GM19025 (cell line): ENCODE results near the gene ZNF516.
A peak's percentile ranks its signal among the peaks of the same experiment; 100 is the strongest.
"Not testable (repeated sequence)": the region's sequence is repeated elsewhere in the genome, so short reads cannot be mapped to it uniquely, and the experiment has no call there.

Experiments used
- ATAC-seq: cut with Tn5 transposase; IDR thresholded peaks from one replicate; pipeline ENCODE4 v1.9.1; 2021; ENCODE audit warnings: mild to moderate bottlenecking, low read depth, moderate library complexity; ENCODE audit not compliant: unreplicated experiment

ZNF516 gene, protein sequence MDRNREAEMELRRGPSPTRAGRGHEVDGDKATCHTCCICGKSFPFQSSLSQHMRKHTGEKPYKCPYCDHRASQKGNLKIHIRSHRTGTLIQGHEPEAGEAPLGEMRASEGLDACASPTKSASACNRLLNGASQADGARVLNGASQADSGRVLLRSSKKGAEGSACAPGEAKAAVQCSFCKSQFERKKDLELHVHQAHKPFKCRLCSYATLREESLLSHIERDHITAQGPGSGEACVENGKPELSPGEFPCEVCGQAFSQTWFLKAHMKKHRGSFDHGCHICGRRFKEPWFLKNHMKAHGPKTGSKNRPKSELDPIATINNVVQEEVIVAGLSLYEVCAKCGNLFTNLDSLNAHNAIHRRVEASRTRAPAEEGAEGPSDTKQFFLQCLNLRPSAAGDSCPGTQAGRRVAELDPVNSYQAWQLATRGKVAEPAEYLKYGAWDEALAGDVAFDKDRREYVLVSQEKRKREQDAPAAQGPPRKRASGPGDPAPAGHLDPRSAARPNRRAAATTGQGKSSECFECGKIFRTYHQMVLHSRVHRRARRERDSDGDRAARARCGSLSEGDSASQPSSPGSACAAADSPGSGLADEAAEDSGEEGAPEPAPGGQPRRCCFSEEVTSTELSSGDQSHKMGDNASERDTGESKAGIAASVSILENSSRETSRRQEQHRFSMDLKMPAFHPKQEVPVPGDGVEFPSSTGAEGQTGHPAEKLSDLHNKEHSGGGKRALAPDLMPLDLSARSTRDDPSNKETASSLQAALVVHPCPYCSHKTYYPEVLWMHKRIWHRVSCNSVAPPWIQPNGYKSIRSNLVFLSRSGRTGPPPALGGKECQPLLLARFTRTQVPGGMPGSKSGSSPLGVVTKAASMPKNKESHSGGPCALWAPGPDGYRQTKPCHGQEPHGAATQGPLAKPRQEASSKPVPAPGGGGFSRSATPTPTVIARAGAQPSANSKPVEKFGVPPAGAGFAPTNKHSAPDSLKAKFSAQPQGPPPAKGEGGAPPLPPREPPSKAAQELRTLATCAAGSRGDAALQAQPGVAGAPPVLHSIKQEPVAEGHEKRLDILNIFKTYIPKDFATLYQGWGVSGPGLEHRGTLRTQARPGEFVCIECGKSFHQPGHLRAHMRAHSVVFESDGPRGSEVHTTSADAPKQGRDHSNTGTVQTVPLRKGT

DNA sequence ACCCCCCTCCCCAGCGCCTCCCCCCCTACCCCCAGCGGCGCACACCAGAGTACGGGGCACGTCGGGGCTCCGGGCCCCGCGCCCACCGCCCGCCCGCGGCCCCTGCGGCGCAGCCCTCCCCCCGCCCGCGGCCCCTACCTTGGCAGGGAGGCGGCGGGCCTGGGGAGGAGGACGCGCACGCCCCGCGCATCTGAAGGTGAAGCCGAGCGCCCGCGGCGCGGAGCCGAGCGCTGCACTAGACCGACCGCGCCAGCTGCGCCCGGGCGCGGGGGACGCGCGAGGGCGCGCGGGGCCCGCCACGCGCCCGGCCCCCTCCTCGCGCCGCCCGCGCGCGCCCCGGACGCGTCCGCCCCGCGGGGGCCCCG, at the start of gene ZNF516:
Gene ZNF516, minus strand, starts transcription at position 237 of the 365 bp plus-strand sequence. CDS start 52,188 bp downstream, outside the sequence.
- ATAC-seq, result peak; percentile 18

DNA sequence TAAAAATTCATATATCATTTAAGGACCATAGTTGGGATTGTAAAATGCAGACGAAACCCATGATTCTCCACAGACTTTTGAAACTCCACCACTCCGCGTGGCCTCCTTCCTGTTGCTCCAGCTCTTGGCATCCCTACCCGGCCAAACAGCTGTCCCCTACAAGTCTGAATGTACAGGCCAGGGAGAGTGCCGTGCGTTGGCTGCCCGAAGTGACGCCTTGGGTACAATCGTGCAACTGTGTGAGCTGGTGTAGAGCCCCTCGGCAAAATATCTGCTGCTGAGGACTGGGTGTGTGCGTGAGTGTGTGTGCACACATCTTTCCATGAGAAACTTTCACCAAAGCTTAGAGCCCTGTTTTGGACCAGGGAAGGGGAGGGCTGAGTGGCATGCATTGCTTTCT, 43.8 kb upstream of the ZNF516 start:
- ATAC-seq, result no peak

DNA sequence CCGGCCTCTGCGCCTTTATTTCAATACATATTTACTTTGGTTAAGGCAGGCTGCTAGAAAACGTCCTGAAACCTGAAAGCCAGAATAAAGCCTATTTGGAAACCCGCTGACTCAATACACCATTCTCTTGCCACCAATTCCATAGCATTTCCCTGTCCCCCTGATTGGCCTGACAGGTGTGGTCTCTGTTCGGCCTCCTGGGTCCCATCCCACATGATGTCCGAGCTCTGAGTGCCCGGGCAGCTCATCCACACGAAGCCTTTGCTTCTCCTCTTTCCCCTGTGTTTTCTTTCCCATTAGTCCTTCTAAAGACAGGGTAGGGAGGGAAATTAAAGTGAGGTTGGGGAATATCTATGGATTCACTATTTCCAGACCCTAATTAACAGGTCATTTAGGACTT, 42.6 kb upstream of the ZNF516 start:
- no peak for ATAC-seq

DNA sequence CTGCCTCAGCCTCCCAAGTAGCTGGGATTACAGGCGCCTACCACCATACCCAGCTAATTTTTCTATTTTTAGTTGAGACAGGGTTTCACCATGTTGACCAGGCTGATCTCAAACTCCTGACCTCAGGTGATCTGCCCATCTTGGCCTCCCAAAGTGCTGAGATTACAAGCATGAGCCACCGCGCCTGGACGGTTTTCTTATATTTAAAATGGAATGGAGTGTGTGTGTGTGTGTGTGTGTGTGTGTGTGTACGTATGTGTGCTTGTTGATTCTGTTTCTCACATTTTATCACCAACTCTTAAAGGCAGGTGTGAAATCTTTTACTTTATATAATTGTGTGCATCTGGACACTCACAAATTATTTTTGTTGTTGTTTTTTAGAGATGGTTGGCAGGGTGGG, 41.6 kb upstream of the ZNF516 start:
- ATAC-seq, result not testable (repeated sequence)

DNA sequence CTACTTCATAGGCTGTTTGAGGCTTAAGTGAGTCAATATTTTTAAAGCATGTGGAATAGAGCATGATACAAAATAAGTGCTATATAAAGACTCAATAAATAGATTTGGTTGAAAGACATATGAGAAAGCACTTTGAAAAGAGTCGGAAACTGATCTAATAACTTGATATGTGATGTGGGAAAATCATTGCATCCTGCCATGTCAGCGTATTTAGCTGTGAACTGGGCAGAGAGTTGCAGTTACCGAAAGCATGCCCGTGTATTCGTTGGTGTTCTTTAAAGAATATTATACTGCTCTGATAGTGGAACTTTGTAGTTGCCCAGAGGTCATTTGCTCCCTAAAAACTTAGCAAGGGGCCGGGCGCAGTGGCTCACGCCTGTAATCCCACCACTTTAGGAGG, 37.8 kb upstream of the ZNF516 start:
- no peak for ATAC-seq

DNA sequence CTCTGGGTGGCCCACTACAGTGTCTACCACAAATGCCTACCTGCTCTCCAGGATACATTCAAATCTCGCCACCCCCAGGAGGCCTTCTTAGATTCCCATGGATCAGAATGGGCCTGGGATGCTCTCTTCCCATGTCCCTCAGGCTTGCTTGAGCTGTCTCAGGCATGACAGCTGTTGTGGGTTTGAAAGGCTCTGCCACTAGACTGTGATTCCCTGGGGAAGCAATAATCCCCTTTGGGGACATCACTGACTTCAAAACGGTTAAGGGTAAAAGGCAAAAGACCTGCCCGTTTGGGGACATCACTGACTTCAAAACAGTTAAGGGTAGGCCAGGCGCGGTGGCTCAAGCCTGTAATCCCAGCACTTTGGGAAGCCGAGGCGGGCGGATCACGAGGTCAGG, 35.8 kb upstream of the ZNF516 start:
- no peak for ATAC-seq

DNA sequence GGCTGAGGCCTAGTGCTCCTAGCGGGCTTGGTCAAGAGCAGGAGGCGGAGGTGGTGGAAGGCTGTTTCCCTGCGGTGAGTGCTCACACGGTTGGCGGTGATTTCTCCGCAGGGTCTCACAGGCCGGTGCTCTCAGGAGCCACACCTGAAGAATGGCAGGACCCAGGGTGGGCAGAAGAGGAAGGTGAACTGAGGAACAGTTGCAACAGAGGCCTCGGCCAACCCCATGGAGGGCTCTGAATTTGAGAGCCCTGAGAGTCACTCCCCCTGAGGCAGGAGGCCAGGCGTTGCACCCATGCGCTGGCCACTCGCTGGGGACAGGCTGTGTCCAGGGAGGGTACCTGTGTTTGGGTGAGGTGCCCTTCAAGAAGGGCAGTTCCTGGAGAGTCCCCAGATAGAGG, 35.3 kb upstream of the ZNF516 start:
- no peak for ATAC-seq

DNA sequence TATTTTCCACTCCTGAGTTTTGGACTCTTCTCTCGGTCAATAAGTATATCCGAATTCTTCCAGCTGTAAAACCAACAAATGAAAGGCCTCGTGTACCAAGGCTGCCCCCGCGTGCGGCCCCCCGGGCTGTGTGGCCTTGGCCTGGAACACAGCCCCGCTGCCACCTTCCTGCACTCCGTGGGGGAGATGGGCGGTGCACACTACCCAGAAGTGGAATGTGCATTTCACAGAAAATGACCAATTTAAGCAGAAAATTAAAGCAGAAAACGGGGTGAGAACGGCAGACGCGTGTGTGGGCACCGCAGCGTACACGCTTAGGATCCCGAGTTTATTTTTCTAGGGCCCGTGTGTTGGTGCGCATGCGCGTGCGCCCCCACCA, 34.4 kb upstream of the ZNF516 start:
- no peak for ATAC-seq

DNA sequence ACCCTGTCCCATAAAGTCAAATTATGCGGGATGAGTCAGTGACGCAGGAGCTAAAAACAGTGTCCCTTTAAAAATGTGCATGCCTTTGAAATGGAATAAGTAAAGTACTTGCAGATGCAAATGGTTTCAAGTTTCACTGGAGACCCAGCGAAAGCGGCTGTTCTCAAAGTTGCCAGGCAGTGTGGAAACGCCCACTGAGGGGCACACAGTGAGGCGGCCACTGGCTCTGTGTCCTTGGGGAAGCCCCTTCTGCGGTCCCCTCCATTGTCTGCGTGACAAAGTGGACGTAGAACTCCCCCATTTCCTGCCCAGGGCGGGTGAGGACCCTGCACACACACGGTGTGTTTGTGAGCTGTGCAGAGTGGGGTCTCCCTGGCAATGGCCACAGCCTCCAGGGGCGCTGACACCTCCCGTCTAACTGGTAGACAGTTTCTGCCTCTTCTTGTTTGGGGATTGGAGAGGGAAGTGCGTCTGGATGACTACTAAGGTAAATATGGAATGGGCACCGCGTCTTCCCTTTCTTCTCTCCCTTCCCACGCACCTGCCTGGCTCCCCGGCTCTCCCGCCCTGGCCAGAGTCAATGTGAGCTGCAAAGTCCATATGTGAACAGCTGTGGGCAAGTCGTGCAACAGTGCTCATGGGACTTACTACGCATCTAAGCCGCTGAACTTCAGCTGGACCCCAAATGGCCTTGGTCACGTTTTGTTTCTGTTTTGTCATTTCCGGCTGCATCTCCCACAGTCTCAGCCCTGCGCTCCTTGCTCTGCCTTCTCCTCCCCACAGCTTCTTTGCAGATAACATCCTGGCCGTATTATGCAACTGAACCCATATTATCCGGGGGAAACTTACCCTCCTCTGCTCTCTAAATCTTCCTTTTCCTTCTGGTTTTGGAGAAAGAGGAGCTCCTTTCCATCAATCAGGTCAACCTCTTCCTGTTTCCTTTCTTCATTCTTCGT, 33.7 kb upstream of the ZNF516 start:
- peak; percentile 48 for ATAC-seq

DNA sequence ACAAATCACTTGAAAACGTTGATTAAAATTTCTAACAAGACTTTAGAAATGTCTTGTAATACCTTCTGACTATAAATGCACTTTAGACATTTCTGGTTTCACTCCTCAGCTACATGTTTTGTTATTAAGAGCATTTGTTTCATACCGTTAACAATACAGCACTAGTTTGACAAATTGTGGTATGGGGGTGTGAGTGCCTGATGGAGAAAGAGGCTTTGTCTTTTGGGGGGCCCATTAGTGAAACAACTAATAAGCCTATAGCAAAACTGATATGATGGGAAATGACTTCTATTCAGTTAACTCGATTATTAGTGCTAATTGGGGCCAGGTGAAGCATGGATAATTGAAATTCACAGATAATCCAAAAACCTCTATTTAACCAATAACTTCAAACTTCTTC, 30.9 kb upstream of the ZNF516 start:
- ATAC-seq, result no peak

DNA sequence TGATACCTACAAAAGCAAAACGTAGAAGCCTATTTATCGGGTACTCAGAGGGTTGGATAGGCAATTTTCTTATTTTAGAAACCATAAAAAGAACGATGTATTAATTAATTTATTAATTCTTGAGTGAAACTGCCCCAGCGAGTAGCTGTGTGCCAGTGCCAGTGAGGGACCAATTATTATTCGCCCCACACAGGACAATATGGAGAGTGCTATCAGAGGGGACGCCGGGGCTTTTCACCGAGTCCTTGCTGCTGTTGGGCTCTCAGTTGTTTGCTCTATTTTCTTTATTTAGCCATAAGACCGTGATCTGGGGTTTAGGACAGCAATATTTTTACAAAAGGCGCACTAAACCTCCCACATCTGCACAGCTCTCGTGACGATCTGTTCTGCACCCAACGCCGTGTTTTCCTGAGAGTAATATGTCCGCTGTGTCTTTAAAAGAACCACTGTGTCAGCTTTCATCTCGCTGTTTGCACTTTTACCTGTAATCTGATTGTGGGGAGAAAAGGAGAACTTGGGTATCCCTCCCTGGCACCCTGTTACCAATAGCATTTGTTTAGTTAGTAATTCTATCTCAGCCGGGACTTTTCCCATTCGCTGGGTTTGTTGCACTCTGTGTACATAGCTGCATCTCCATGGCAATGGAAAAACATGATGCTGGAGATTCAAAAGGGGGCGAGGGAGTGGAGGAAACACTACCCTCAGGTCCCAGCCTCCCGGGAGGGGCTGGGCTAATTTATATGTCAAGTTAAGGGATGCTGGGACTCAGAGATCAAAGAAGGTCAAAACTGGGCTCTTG, 30.1 kb upstream of the ZNF516 start:
- no peak for ATAC-seq

DNA sequence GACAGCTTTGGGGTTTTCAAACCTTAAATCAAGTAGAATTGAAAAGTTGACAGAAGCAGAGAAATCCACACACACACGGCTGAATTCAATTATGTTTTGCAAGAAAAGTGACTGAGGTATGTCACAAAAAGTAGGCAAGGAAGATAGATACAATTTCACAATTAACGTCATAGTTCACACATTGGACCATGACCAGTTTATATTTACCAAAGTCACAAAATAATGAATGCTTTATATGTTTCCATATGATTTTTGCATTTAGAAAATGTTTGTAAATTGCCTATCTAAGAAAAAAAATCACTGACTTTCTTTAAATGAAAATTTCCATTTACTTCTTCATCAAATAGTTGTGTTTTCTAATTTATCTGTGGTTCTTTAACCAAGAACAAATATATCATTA, 29.4 kb upstream of the ZNF516 start:
- ATAC-seq, result no peak

DNA sequence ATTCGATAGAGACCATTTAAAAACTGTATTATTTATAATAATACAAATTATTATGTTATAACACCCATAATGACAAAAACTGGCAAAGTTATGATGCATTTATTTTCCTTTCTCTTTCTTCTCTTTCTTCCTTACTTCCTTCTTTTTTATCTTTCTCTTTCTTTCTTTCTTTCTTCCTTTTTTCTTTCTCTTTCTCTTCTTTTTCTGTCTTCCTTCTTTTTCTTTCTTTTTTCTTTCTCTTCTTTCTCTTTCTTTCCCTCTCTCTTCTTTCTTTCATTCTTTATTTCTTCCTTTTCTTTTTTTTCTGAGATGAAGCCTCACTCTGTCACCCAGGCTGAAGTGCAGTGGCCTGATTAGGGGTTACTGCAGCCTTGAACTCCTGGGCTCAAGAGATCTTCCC, 27.5 kb upstream of the ZNF516 start:
- ATAC-seq, result no peak

DNA sequence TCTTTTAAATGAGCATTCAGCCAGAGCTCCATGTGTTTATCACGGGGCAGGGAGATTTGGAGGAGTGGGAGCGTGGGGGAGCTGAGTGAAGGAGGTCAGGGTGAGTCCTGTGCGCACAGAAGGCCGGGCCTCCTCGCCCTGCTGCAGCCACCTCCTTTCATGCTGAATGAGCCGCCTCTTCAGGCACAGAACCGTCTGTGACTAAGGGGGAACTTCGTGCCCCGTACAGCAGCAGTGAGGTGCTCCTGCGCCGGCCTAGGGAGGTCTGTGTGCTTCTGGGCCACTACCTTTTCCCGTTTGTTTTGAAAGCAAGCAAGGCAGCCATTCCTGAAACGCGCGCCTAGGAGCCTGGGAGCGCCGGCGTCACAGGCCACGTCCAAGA, 27.1 kb upstream of the ZNF516 start:
- no peak for ATAC-seq

DNA sequence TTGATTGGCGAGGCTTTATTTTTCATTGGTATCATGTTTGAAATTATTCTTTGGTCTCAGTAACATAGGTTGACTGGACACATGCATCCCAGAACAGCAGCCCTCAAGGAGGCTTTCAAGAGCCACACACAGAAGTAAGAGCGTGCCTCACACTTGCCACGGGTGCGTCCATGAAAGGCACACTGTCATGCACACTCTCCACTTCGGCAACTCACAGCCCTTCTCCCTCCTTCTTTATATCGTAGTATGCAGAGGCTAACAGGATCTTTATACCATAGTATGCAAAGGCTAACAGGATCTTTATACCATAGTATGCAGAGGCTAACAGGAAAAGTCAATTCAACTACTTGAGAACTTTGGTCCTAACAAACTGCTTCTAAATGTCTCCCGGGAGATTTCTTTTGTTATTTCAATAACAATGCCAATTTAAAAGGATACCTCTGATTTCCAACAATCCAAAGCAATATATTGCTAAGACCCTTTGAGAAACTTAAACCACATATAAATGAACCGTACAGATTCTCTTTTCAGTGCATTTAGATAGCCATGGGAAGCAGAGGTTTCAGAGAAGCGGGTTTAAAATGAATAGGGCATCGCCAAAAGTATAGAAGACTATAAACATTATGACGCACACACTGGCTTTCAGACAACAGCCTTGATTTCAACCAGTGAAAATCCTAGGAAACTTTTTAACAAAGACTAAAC, 26.5 kb upstream of the ZNF516 start:
- no peak for ATAC-seq

DNA sequence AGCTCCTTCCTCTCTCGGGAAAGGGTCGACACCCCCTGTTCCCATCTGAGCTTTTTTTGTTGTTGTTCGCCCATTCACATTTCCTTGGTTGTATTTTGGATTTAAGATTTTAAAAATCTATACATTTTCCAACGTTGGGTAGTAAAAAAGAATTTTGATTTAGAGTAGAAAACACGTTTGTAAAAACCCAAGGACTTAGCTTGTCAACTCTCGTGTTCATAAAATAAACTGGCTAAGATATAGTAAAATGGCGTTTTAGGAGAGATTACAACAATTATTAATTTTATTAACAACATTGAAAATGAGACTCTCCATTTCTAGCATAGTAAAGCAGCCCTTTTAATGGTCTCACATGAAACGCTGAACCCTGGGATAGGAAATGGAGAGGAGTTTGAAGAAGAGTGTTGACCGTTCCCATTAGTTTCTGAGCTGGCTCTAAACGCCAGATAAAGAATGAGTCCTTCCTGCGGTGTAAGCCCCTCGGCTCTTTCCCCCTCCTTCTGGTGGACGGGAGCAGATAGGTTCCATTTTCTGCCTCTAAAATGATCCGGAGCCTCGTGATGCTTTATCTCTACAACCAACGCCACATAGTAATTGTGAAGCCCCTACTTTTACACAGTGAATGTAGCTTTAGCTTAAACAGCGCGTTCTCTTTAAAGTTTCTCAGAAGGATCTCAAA, 24.0 kb upstream of the ZNF516 start:
- ATAC-seq, result no peak

DNA sequence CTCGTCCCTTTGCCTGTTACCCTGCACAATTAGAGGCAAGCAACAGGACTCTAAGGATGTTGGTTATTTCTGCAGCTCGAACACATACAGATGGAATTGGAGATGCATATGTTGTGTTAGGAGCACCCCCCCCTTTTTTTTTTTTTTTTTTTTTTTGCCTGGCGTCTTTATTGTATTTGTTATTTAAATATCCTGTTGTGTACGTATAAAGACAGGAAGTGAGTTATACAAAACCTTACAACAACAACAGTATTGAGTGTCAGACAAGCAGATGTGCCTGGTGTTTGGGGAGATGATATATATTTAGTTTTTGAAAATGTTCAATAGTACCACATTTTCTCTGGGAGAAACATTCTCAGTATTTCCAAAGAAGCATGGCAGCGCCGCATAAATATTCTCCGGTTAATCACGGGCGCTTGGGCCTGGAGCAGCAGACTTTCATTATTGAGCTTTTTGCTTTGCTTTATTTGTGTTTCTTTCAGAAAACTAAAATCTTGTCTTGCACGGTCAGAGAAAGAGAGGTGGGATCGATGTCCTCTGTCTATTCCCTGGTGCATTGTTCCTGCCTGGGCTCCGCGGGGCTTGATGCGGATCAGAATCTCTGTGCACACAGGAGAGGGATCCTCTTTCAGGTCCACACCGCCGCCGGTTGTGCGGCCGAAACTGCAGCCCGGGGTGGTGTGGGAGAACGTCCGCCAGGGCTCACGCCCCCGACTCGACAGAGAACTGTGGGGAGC, 23.2 kb upstream of the ZNF516 start:
- no peak for ATAC-seq

DNA sequence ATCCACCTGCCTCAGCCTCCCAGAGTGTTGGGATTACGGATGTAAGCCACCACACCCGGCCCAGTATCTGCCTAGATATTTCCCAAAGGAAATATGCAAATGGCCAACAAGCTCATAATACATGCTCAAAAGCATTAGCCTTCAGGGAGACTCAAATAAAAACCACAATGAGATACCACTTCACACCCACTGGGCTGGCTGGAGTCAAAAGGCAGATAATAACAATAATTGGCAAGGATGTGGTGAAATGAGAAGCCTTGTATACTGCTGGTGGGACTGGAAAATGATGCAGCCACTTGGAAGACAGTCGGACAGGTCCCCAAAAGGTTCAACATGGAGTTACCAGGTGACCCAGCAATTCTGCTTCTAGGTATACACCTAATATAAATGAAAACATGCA, 20.5 kb upstream of the ZNF516 start:
- no peak for ATAC-seq
